Measurements from ENCODE around the gene PAK6. TPM values are rescaled to one million over a fixed set of nuclear protein-coding genes. Genes with fewer than 3 reads are reported as not detected.

Gene PAK6
- polyA plus RNA-seq, 1 experiment: not detected

- Histone ChIP-seq H3K4me3 (ENCODE audit: low read depth, low read length) (no peak overlapping the region), H3K36me3 (ENCODE audit: control insufficient read depth, insufficient read depth, low read length) (no peaks in the 10 kb centered on the region), H3K27me3 (ENCODE audit: control insufficient read depth, insufficient read depth, low read length) (peaks cover 19% of the 10 kb centered on the region)
- DNase-seq (ENCODE audit: low read depth): no peak
- no peak for TF ChIP-seq CTCF (IDR thresholded peaks at IDR 0.05; ENCODE audit: insufficient read depth, low read depth, low read length)
- ChIA-PET POLR2A (no interaction called here), CTCF (interaction anchor here (0.8 to 3.8 kb wide), 5 partner anchors 10 to 38 kb away, joined by 3 to 32 read pairs (median 5); no protein-coding TSS in a partner anchor)
Observed at GRCh38 chr15:40240619-40241221, 1.9 kb downstream of the PAK6 start.

- H3K4me3 ChIP-seq (ENCODE audit: low read depth, low read length): no peak overlapping the region
- ChIA-PET POLR2A (no interaction called here), CTCF (interaction anchor here (0.8 to 1.5 kb wide), 6 partner anchors 9 to 38 kb away, joined by 3 to 5 read pairs (median 4); no protein-coding TSS in a partner anchor)
- H3K36me3 ChIP-seq (ENCODE audit: control insufficient read depth, insufficient read depth, low read length): no peaks in the 10 kb centered on the region
- no peak for TF ChIP-seq CTCF (IDR thresholded peaks at IDR 0.05; ENCODE audit: insufficient read depth, low read depth, low read length)
- DNase-seq (ENCODE audit: low read depth): no peak
- peaks cover 24% of the 10 kb centered on the region for H3K27me3 ChIP-seq (ENCODE audit: control insufficient read depth, insufficient read depth, low read length)
Observed at GRCh38 chr15:40241269-40242212, 2.7 kb downstream of the PAK6 start.

GRCh38 chr15:40242213-40242599 is 3.3 kb downstream of the PAK6 start:
- H3K4me3 ChIP-seq (ENCODE audit: low read depth, low read length): no peak overlapping the region
- H3K27me3 ChIP-seq (ENCODE audit: control insufficient read depth, insufficient read depth, low read length): peaks cover 29% of the 10 kb centered on the region
- DNase-seq (ENCODE audit: low read depth): no peak
- CTCF ChIA-PET: interaction anchor here (1.2 to 1.5 kb wide), 3 partner anchors 15 to 37 kb away, joined by 4 read pairs; no protein-coding TSS in a partner anchor
- no peak for TF ChIP-seq CTCF (IDR thresholded peaks at IDR 0.05; ENCODE audit: insufficient read depth, low read depth, low read length)
- no peaks in the 10 kb centered on the region for H3K36me3 ChIP-seq (ENCODE audit: control insufficient read depth, insufficient read depth, low read length)
- POLR2A ChIA-PET: no interaction called here

- ChIA-PET CTCF (interaction anchor here (1.2 to 1.5 kb wide), 3 partner anchors 15 to 37 kb away, joined by 4 read pairs; no protein-coding TSS in a partner anchor), POLR2A (no interaction called here)
- no peak for TF ChIP-seq CTCF (IDR thresholded peaks at IDR 0.05; ENCODE audit: insufficient read depth, low read depth, low read length)
- no peak for DNase-seq (ENCODE audit: low read depth)
- Histone ChIP-seq H3K36me3 (ENCODE audit: control insufficient read depth, insufficient read depth, low read length) (no peaks in the 10 kb centered on the region), H3K27me3 (ENCODE audit: control insufficient read depth, insufficient read depth, low read length) (peaks cover 32% of the 10 kb centered on the region), H3K4me3 (ENCODE audit: low read depth, low read length) (no peak overlapping the region)
Observed at GRCh38 chr15:40242601-40243000, 3.7 kb downstream of the PAK6 start.

Measured in BJ (cell line).